Stomach (tissue), 9 donors: Measurements from ENCODE around the gene MISP3. TPM values are rescaled to one million over a fixed set of nuclear protein-coding genes. Genes with fewer than 3 reads are reported as not detected.

Experiments used
- DNase-seq, 2 donors: peaks; one replicate each; pipeline versions ENCODE4 v3.0.0 to v3.0.0-alpha.2; 2013 to 2019
- H3K27ac ChIP-seq, 5 donors: fragments of 200-600 bp in 4 of 5; sonication (generic) in 4 of 5; one replicate each; pipeline ENCODE4 v1.5.1; 2013 to 2019; ENCODE audit warnings: mild to moderate bottlenecking in 1 of 5, moderate library complexity in 1 of 5
- H3K27me3 ChIP-seq, 3 donors: fragments of 200-600 bp; sonication (generic); one replicate each; pipeline ENCODE4 v1.5.1; 2017 to 2019; ENCODE audit warnings: mixed run types in 1 of 3
- H3K36me3 ChIP-seq, 4 donors: fragments of 200-600 bp; sonication (generic); 1 replicate in 3 of 4; 2 replicates in 1 of 4; pipeline ENCODE4 v1.5.1; 2016 to 2019
- H3K4me1 ChIP-seq, 4 donors: fragments of 200-600 bp; sonication (generic); one replicate each; pipeline ENCODE4 v1.5.1; 2016 to 2019
- H3K4me3 ChIP-seq, 4 donors: fragments of 200-600 bp; sonication (generic) in 3 of 4; one replicate each; pipeline ENCODE4 v1.5.1; 2016 to 2019; ENCODE audit warnings: mild to moderate bottlenecking in 1 of 4
- H3K9me3 ChIP-seq, 4 donors: fragments of 200-600 bp; sonication (generic); one replicate each; pipeline ENCODE4 v1.5.1; 2016 to 2019
- CTCF ChIP-seq, 7 experiments: fragments of 450-650 bp in 4 of 7; fragments of 200-600 bp in 3 of 7; sonication (generic) in 3 of 7; IDR thresholded peaks; one replicate each; pipeline ENCODE4 v1.5.1; 2016 to 2019; ENCODE audit warnings: antibody characterized with exemption in 7 of 7, control low read depth in 2 of 7, mild to moderate bottlenecking in 1 of 7
- EP300 ChIP-seq: sonication (generic); formaldehyde crosslinking; IDR thresholded peaks from one replicate; pipeline ENCODE4 v1.6.1; 2017; ENCODE audit warnings: antibody characterized with exemption
- POLR2A ChIP-seq, 4 donors: fragments of 450-650 bp; IDR thresholded peaks; one replicate each; pipeline ENCODE4 v1.6.1; 2016; ENCODE audit warnings: antibody characterized with exemption in 4 of 4, control low read depth in 2 of 4, mild to moderate bottlenecking in 1 of 4, moderate library complexity in 1 of 4
- POLR2AphosphoS5 ChIP-seq, 3 donors: sonication (generic); formaldehyde crosslinking; IDR thresholded peaks; one replicate each; pipeline ENCODE4 v1.6.1; 2016; ENCODE audit warnings: antibody characterized with exemption in 3 of 3
- WGBS, 5 donors: extraction: QIAGEN DNeasy Blood & Tissue Kit in 3 of 5; methylation state at CpG; one replicate each; pipeline versions ENCODE4 v1.1.5 to v1.1.7; 2013 to 2018; 5-methylcytosine and 5-hydroxymethylcytosine counted together
- intact Hi-C: fragments of 100-400 bp; cut with DNase I; formaldehyde crosslinking; loops from one replicate; pipeline ENCODE4 v1.15.1; 2023; ENCODE audit warnings: low total_unique reads
- polyA plus RNA-seq, 3 donors: library from polyadenylated mRNA; stranded (reverse); fragments of 200-250 nt; gene quantifications; one replicate each; pipeline ENCODE4 v1.2.3, GENCODE V29; 2013
- total RNA-seq, 5 donors: library from RNA; depleted of rRNA; stranded (reverse); fragments of >200 nt; gene quantifications; one replicate each; pipeline versions ENCODE4 v1.1.0 to v1.2.3, GENCODE V29; 2014 to 2016
- donor health status: healthy with polysubstance abuse.
- donor health status: Bipolar disorder and iron deficiency.
- donor health status: healthy.

The MISP3 gene
- total and polyA plus RNA-seq, 8 donors = 2.0 to 88.7 (median 27.4) TPM

GRCh38 chr19:14103310-14103709, 30.7 kb downstream of the MISP3 start:
- Histone ChIP-seq H3K27ac (no peak overlapping the region), H3K4me3 (no peak overlapping the region), H3K9me3 (no peaks in the 10 kb centered on the region), H3K27me3 (no peaks in the 10 kb centered on the region), H3K4me1 (peaks cover 0 to 14% (median 4%) of the 10 kb centered on the region in 4 donors), H3K36me3 (peaks cover 43 to 96% (median 95%) of the 10 kb centered on the region in 4 donors)
- TF ChIP-seq EP300 (no peak), CTCF (IDR thresholded peaks at IDR 0.05) (no peak), POLR2AphosphoS5 (IDR thresholded peaks at IDR 0.05) (no peak), POLR2A (IDR thresholded peaks at IDR 0.05) (no peak)
- WGBS, 5 donors = 94 to 100% (median 100%) methylated on average over 1 of the region's 1 CpG
- DNase-seq = no peak
- intact Hi-C loops = no loop called here

- no peak overlapping the region for H3K27ac ChIP-seq
- DNase-seq = no peak
Observed at GRCh38 chr19:14105680-14106079, 33.1 kb downstream of the MISP3 start.

GRCh38 chr19:14106840-14107239, 34.3 kb downstream of the MISP3 start:
- Histone ChIP-seq H3K27ac (peak overlapping the region in 2 of 5 donors; percentile 60 to 79), H3K4me1 (peaks cover 0 to 31% (median 11%) of the 10 kb centered on the region in 4 donors), H3K9me3 (no peaks in the 10 kb centered on the region), H3K36me3 (peaks cover 32 to 70% (median 61%) of the 10 kb centered on the region in 4 donors), H3K27me3 (no peaks in the 10 kb centered on the region), H3K4me3 (no peak overlapping the region)
- DNase-seq = no peak
- 86 to 96% (median 90%) methylated on average over 4 to 16 of the region's 16 CpGs for WGBS, 5 donors
- TF ChIP-seq CTCF (IDR thresholded peaks at IDR 0.05) = no peak
- no peak for TF ChIP-seq EP300
- TF ChIP-seq POLR2AphosphoS5 (IDR thresholded peaks at IDR 0.05) = no peak
- TF ChIP-seq POLR2A (IDR thresholded peaks at IDR 0.05) = no peak
- intact Hi-C loops = no loop called here

More at GRCh38 chr19:14105680-14106079, 33.1 kb downstream of the MISP3 start:
- Histone ChIP-seq H3K4me1 (peaks cover 0 to 21% (median 6%) of the 10 kb centered on the region in 4 donors), H3K4me3 (no peak overlapping the region), H3K27me3 (no peaks in the 10 kb centered on the region), H3K36me3 (peaks cover 38 to 81% (median 72%) of the 10 kb centered on the region in 4 donors), H3K9me3 (no peaks in the 10 kb centered on the region)
- TF ChIP-seq POLR2AphosphoS5 (IDR thresholded peaks at IDR 0.05) = no peak
- no peak for TF ChIP-seq EP300
- TF ChIP-seq CTCF (IDR thresholded peaks at IDR 0.05) = no peak
- TF ChIP-seq POLR2A (IDR thresholded peaks at IDR 0.05) = no peak
- intact Hi-C loops = no loop called here
- 84 to 89% (median 88%) methylated on average over 8 of the region's 8 CpGs for WGBS, 5 donors

GRCh38 chr19:14107581-14108461, 35.2 kb downstream of the MISP3 start:
- peaks cover 23 to 60% (median 53%) of the 10 kb centered on the region in 4 donors for H3K36me3 ChIP-seq
- no peaks in the 10 kb centered on the region for H3K27me3 ChIP-seq
- H3K9me3 ChIP-seq = no peaks in the 10 kb centered on the region
- no peak overlapping the region for H3K4me3 ChIP-seq
- DNase-seq = no peak
- peaks cover 7 to 41% (median 21%) of the 10 kb centered on the region in 4 donors for H3K4me1 ChIP-seq
- WGBS, 5 donors = 73 to 90% (median 86%) methylated on average over 22 to 23 of the region's 23 CpGs
- peak overlapping the region in 4 of 5 donors; percentile 27 to 79 (median 51) for H3K27ac ChIP-seq
- intact Hi-C loops = no loop called here
- TF ChIP-seq POLR2AphosphoS5 (IDR thresholded peaks at IDR 0.05) = peak in 1 of 3 donors; percentile 5
- no peak for TF ChIP-seq POLR2A (IDR thresholded peaks at IDR 0.05)
- TF ChIP-seq EP300 = no peak
- TF ChIP-seq CTCF (IDR thresholded peaks at IDR 0.05) = no peak
